ENCODE results near the gene KIFC1.
"Not testable (repeated sequence)": the region's sequence is repeated elsewhere in the genome, so short reads cannot be mapped to it uniquely, and the experiment has no call there.

DNA sequence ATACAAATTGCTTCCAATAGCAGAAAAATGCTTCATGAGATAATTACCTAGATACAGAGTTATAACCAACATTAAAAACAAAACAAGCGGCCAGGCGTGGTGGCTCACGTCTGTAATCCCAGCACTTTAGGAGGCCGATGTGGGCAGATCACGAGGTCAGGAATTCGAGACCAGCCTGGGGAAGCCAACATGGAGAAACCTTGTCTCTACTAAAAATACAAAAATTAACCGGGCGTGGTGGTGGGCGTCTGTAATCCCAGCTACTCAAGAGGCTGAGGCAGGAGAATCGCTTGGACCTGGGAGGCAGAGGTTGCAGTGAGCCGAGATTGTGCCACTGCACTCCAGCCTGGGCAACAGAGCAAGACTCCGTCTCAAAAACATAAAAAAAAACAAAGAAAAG, 28.1 kb upstream of the KIFC1 start:
- TF ChIP-seq, protein P1, sequence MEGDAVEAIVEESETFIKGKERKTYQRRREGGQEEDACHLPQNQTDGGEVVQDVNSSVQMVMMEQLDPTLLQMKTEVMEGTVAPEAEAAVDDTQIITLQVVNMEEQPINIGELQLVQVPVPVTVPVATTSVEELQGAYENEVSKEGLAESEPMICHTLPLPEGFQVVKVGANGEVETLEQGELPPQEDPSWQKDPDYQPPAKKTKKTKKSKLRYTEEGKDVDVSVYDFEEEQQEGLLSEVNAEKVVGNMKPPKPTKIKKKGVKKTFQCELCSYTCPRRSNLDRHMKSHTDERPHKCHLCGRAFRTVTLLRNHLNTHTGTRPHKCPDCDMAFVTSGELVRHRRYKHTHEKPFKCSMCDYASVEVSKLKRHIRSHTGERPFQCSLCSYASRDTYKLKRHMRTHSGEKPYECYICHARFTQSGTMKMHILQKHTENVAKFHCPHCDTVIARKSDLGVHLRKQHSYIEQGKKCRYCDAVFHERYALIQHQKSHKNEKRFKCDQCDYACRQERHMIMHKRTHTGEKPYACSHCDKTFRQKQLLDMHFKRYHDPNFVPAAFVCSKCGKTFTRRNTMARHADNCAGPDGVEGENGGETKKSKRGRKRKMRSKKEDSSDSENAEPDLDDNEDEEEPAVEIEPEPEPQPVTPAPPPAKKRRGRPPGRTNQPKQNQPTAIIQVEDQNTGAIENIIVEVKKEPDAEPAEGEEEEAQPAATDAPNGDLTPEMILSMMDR (IDR thresholded peaks at IDR 0.05 in 4 of 5, conservative IDR thresholded peaks at IDR 0.05 in 1 of 5), result not testable (repeated sequence)
- not testable (repeated sequence) for TF ChIP-seq POLR2A (IDR thresholded peaks at IDR 0.05)

Measured in gastrocnemius medialis (tissue), 4 donors.